IMR-90 (cell line): ENCODE results near the gene HACD2.

Experiments
- RCOR1 ChIP-seq: IDR thresholded peaks from 2 replicates; pipeline ENCODE4 v1.6.1; 2012; ENCODE audit warnings: mild to moderate bottlenecking, low read length, improper control_type of control experiment; ENCODE audit not compliant: insufficient replicate concordance
- TF ChIP-seq, protein P1 (sequence below): conservative IDR thresholded peaks from 2 replicates; pipeline ENCODE4 v1.5.1; 2012; ENCODE audit warnings: mild to moderate bottlenecking, low read depth, low read length, improper control_type of control experiment

DNA sequence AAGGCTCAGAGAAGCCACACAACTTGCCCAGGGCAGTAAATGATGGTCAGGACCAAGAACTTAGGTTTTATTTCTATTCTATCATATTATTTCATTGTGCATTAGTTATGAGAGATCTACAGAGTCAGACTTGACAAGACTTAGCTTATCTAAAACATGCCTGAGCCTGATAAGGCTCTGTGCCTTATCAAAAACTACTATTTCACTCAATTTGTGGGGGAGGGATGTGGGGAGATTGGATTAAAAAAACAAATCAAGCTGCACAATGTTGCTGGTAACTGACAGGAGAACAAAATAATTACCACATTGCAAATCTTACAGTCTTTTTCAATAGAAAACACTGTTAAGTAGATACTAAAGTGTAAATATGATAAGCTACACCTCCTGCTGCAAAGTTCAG is 16.0 kb downstream of the HACD2 start:
- TF ChIP-seq RCOR1 = no peak
- TF ChIP-seq, protein P1, sequence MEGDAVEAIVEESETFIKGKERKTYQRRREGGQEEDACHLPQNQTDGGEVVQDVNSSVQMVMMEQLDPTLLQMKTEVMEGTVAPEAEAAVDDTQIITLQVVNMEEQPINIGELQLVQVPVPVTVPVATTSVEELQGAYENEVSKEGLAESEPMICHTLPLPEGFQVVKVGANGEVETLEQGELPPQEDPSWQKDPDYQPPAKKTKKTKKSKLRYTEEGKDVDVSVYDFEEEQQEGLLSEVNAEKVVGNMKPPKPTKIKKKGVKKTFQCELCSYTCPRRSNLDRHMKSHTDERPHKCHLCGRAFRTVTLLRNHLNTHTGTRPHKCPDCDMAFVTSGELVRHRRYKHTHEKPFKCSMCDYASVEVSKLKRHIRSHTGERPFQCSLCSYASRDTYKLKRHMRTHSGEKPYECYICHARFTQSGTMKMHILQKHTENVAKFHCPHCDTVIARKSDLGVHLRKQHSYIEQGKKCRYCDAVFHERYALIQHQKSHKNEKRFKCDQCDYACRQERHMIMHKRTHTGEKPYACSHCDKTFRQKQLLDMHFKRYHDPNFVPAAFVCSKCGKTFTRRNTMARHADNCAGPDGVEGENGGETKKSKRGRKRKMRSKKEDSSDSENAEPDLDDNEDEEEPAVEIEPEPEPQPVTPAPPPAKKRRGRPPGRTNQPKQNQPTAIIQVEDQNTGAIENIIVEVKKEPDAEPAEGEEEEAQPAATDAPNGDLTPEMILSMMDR = no peak
